ENCODE results near the gene TMED10.

GRCh38 chr14:75215520-75215919, 39.1 kb upstream of the TMED10 start:
- TF ChIP-seq, protein P1, sequence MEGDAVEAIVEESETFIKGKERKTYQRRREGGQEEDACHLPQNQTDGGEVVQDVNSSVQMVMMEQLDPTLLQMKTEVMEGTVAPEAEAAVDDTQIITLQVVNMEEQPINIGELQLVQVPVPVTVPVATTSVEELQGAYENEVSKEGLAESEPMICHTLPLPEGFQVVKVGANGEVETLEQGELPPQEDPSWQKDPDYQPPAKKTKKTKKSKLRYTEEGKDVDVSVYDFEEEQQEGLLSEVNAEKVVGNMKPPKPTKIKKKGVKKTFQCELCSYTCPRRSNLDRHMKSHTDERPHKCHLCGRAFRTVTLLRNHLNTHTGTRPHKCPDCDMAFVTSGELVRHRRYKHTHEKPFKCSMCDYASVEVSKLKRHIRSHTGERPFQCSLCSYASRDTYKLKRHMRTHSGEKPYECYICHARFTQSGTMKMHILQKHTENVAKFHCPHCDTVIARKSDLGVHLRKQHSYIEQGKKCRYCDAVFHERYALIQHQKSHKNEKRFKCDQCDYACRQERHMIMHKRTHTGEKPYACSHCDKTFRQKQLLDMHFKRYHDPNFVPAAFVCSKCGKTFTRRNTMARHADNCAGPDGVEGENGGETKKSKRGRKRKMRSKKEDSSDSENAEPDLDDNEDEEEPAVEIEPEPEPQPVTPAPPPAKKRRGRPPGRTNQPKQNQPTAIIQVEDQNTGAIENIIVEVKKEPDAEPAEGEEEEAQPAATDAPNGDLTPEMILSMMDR (conservative IDR thresholded peaks at IDR 0.05), result no peak
- TF ChIP-seq ZFX (IDR thresholded peaks at IDR 0.05), result no peak
